SK-N-MC (cell line): Measurements from ENCODE around the gene DHX30.

Source experiments
- EZH2 ChIP-seq: fragments of 200-600 bp; sonication (generic); IDR thresholded peaks from one replicate; pipeline ENCODE4 v1.6.1; 2017; ENCODE audit warnings: antibody characterized with exemption
- POLR2AphosphoS5 ChIP-seq: IDR thresholded peaks from 2 replicates; pipeline ENCODE4 v1.6.1; 2012; ENCODE audit warnings: mild to moderate bottlenecking, low read depth, low read length, borderline replicate concordance

GRCh38 chr3:47890828-47891612 lies 88.1 kb downstream of the DHX30 start:
- TF ChIP-seq EZH2, result no peak
- no peak for TF ChIP-seq POLR2AphosphoS5
